Right hindlimb (tissue), 1 donor: ENCODE results near the gene GGCT.
A peak's percentile ranks its signal among the peaks of the same experiment; 100 is the strongest.
"Not testable (repeated sequence)": the region's sequence is repeated elsewhere in the genome, so short reads cannot be mapped to it uniquely, and the experiment has no call there.

ENCODE experiments used
- DNase-seq: peaks from one replicate; pipeline ENCODE4 v3.0.0-alpha.2; 2018

The GGCT gene

DNA sequence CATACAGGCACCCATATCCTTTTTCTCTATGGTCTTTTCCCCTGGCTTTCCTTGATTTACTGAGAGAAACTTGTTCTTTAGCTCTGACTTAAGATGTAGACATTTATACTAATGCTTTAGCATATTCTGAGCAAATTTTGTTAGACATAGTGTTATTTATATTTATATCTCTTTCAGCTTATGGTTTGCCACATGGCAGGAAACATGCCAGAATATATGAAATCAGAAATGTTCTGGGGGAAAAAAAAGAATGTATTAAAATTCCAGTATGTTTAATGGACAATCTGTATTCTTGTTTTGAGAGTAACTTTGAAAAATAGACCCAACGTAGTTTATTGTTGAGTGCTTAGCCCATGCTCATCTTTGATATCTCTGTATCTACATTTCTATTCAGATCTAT, 10.1 kb upstream of the GGCT start:
- no peak for DNase-seq

DNA sequence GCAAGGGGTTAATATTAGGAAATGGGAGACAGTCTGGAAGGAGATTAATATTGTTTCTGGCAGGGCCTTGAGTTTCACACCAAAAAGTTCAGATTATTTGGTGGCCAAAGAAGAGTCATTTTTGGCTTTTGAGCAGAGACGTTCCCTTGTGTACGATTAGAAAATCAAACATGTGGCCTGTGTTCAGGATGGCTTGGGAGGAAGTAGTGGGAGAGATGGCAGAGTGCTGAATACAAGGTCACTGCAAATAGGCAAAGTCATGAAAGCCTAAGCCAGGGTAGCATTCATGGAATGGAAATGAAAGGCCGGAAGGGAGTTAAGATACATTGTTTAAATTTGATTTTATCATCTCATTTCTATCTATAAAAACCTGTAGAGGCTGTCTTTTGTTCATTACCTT, 9.5 kb upstream of the GGCT start:
- DNase-seq = no peak

DNA sequence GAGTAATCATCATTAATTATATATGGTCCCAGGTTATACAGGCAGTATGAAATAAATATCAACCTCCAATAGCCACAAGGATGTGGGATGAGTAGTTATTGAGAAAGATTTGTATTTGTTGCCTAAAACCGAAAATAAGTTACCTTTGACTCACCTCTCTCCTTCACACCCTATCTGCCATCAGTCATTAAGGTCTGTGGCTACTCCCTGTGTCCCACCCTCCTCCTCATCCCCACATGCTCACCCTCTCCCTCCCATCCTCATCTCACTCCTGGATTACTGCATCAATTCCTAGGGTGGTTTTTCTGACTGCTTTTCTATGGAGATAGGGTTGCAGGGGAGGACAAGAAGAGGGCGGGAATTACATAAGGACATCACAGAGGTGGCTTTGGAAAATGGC, 9.1 kb upstream of the GGCT start:
- DNase-seq = no peak

DNA sequence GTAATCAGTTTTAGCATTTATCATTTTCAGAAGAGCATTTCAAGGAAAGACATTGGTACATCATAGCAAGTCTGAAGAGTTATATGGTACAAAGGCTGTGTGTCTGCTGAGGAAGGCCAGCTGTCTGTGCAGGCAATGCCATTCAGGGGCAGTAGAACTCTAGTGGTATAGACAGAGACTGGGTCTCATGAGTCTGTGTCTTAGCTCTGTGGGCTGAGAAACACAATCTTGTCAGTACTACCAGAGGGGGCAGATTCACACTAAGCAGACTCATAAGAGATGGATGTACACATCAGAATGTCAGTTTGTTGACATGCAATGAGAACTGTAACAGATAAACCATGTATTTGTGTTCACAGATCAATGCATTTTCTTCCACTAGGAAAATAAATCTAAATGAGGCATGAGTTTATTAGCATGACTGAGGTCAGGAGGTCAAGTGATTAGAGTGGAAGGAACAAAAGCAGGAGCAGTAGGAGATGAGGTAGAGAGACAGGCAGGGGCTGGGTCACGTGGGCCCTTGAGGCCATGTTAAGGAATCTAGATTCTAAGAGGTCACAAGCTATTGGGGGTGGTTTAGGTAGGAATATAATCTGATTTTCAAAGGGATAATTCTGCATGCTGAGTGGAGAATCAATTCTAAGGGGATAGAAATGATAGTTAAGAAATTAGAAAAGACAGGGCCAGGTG, 7.5 kb upstream of the GGCT start:
- DNase-seq = no peak

DNA sequence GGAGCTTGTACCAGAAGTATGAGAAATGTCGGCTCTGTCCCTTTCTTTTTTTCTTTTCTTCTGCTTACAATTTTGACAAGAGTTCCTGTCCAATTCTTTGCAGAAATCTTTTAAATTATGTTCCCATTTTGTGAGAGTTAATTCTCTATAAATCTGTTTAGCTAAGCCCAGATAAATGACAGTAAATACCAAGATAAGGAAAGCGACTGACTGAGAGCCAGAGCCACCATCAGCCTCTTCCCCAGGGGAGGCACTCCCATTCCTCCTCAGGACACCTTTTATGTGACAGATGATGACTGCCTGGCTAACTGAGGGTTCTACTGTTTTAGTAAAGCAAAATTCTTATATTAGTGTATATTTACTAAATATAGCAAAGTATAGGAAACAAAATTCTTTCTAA, 6.9 kb upstream of the GGCT start:
- no peak for DNase-seq

DNA sequence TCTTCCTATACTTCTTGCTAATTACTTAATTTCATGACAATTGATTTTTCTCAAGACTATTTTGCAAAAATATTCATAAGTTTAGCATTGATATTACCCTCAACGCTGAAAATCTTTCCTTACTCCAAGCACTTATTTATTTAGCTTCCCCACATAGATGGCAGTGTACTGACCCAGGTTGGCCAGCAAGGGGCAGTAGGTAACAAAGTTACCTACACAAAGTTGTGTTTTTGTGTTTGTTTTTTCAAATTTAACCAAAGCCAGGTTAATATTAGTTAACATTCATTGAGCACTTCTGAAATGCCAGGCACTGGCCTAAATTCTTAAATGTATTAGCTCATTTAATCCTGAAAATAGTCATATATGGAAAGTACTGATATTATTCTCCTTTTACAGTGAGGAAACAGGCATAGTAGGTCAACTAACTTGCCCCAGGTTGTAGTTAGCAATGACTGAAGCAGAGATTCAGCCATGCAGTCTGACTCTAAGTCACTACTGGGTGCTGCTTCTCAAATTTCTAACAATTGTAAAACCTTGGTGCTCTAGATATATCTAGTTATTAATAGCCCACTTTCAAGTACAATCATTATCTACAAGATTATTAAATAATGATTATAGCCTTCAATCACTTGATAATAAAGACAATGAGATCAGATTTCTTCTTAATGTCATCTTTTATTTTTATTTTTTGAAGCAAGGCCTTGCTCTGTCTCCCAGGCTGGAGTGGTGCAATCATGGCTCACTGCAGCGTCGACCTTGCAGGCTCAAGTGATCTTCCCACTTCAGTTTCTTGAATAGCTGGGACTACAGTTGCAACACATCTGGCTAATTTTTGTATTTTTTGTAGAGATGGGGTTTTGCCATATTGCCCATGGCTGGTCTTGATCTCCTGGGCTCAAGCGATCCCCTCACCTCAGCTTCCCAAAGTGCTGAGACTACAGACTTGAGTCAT, 5.8 kb upstream of the GGCT start:
- no peak for DNase-seq

DNA sequence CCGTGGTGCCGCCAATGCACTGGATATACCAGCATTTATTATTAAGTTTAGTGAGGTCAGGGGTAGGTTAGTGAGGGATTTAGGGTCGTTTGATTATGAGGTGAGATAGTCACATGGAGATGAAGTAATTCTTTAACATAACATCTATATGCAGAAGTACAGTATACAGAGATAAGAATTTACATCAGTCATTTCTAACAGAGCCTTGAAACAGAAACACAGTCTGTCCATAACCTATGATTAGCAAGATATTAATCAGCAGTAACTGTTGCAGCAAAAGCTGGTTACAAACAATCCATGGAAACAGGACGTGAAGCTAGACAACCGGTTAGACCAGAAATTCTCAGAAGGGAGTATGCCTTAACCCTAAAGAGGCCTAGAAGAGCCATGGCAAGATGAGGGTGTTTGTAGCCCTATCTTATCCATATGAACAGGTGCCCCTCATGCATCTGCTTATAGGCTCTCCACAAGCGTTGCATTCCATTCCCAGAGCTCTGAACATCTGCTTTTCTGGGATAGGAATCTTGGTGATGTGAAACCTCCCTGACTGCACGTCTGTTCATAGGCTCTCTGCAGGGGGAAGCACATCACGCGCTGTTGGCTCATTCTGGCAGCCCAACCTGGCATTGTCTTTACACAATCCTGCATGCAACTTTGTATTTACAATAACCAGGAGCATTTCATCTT, 4.7 kb upstream of the GGCT start:
- not testable (repeated sequence) for DNase-seq

DNA sequence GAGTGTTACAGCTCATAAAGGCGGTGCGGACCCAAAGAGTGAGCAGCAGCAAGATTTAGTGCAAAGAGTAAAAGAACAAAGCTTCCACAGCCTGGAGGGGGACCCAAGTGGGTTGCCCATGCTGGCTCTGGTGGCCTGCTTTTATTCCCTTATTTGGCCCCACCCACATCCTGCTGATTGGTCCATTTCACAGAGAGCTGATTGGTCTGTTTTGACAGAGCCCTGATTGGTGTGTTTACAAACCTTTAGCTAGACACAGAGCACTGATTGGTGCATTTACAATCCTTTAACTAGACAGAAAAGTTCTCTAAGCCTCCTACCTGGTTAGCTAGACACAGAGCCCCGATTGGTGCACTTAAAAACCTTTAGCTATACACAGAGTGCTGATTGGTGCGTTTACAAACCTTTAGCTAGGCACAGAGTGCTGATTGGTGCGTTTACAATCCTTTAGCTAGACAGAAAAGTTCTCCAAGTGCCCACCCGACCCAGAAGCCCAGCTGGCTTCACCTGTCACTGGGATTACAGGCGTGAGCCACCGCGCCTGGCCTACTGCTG, 2.8 kb upstream of the GGCT start:
- not testable (repeated sequence) for DNase-seq

DNA sequence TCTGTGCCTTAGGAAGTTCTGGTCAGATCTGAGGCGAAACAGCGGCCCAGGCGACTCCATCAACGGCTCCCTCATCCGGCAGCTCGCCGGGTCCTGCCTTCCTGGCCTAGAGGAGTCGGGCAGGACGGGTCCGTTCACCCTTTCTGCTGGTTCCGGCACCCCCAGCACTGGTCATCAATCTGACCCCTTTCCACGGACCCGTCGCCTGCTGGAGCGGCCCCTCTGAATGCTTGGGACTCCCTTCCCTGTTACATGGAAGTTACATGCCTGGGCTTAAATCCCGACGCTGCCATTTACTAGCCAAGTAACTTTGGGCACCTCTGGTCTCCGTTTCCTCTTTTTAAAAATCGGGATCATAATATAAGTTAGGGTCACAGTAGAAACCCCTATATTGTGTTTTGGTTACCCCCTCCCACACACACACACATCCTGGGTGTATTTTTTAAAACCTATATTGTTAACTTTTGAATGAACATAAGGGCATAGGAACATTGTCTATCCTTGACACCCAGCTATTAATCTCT, 607 bp upstream of the GGCT start:
- DNase-seq = no peak

DNA sequence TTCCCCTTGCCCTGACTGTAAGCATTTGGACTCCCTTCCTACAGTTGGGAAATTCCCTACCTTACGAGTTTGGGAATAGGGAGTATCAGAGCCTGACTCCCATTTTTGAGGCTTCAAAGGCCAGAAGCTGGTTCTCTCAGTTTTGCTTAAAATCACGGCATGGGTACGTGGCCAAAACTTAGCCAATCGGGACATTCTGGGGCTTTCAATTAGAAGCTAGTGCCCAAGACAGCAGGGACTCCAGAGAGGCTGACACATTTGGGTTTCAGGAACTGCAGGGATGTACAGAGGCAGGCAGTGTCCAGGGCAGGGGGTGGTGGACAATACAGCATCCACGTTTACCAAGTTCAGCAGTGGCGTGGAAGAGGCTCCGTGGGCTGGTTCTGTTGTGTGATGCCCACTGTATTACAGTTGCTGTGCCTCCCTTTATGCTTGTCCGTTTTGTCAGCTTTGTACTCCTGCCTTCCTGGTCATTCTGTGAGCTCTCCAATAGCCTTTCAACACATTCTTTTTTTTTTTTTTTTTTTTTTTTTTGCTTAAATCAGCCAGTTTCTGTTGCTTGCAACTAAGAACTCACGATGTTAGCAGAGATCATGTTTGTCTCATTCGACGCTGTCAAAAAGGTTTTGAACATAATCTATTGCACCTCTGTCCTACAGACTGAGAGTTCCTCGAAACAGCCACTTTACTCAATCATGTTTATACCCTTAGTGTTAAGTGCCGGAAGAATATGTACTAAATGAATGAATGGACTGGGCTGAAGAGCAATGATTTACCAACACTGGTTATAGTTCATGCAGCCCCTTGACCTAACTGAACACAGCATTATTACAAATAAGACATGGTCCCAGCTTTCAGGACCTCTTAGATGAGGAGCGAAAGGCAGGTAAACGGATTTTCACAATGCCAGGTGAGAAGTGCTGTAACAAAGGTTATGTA, 1.1 kb downstream of the GGCT start:
- no peak for DNase-seq

DNA sequence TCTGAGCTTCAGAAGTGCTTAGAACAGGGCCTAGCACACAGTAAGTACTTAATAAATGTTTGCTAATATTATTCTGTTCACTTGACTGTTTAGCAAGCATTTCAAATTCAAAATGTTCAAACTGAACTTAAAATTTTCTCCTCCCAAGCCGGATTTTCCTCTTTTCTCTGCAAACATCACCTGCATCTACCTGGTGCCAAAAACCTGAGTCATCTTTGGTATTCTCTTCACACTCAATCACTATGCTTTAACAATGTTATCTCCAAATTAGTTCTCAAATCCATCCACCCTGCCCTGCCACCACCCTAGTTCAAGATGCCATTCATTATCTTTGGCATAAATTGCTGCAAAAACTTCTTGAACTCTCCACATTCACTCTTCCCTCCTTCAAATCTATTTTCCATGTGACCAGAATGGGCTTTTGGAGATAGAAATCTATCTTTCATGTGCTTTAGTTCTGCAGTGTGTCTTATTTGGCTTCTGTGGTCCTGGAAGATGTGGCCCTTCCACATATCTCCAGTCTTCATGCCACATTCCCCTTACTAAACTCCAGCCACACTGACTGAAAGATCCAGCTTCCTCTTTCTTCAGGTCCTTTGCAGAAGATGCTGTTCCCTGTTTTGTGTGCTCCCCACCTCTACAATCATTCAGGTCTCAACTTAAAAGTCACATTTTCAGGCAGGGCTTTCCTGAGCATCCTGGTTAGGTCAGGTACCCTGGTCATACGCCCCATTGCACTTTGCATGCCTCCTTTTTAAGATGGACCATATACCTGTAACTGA, 2.0 kb downstream of the GGCT start:
- DNase-seq = no peak

DNA sequence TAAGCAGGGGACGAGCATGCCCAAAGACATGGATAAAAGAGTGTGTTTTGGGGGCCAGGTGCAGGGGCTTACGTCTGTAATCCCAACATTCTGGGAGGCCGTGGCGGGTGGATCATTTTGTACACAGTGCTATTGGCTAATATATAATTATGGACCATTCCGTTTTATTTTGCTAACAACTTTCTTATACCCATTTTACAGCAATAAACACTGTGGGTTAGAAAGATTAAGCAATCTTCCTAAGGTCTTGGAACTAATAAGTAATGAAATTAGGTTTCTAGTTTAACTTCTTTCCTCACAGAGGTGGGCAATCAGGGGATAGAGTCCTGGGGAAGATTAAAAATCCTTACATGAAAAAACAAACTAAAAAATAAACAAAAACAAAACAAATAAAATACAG, 3.4 kb downstream of the GGCT start:
- DNase-seq = no peak

DNA sequence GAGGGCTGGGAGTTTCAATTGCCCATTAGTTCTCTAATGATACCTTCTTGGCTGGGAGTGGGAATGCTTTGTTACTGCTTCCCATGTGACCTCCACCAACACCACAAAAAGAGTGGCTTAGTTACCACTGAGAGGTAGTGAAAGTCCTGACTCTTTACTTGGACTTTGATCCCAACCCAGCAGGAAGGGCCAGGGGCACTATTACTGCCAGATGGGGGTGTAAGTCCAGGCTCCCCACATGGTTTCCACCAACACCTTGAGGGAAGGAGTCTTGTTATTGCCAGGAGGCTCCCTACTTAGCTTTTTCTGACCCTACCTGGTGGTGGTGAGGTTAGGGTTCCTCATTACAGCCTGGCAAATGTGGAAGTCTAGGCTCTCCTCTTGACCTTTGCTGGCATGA, 11.4 kb downstream of the GGCT start:
- DNase-seq = no peak

DNA sequence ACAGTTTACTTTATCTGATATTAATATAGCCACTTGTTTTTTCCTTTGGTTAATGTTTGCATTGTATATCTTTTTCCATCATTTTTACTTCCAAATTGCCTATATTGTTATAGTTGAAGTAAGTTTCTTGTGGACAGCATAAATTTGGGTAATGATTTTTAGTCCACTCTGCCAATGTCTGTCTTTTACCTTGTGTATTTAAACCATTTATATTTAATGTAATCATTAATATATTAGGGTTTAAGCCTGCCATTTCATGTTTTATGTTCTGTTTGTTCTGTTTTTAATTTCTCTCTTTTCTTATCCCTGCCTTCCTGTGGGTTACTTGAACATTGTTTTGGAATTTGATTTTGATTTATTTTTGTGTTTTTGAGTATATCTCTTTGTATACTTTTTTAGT, 13.2 kb downstream of the GGCT start:
- DNase-seq = no peak

DNA sequence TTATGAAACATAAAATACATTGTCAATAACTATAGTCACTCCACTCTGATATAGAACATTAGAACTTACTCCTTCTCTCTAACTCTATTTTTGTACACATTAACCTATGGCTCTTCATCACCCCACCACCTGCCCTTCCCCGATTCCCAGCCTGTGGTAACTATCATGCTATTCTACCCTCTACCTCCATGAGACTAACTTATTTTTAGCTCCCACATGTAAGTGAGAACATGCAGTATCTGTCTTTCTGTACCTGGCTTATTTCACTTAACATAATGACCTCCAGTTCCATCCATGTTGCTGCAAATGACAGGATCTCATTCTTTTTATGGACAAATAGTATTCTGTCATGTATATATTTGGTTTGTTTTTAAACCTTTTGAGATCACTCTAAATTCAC, 17.3 kb downstream of the GGCT start:
- DNase-seq = no peak

DNA sequence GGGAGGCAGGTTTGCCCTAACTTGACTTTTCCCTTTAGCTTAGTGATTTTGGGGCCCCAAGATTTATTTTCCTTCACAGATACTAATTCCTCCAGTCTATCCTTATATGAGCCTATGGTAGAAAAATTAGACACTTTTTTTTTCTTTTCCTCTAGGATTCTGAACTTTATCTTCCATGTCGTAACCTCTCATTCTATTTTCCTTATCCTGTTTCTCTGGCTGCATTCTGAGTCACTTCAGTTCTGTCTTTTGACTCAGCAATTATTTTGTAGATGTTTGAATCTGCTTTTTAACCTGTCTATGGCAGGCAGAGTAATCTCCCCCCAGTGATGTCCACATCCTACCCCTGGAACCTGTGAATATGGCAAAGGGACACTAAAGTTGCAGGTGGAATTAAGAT, 19.0 kb downstream of the GGCT start:
- no peak for DNase-seq

DNA sequence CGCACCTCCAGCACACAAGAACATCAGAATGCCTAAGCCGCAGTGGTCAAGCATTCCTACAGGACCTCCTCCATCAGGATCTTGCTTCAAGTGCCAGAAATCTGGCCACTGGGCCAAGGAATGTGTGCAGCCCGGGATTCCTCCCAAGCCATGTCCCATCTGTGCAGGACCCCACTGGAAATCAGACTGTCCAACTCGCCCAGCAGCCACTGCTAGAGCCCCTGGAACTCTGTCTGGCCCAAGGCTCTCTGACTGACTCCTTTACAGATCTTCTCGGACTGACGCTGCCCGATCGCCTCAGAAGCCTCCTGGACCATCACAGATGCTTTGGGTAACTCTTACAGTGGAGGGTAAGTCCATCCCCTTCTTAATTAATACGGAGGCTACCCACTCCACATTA, 23.2 kb downstream of the GGCT start:
- DNase-seq = not testable (repeated sequence)

DNA sequence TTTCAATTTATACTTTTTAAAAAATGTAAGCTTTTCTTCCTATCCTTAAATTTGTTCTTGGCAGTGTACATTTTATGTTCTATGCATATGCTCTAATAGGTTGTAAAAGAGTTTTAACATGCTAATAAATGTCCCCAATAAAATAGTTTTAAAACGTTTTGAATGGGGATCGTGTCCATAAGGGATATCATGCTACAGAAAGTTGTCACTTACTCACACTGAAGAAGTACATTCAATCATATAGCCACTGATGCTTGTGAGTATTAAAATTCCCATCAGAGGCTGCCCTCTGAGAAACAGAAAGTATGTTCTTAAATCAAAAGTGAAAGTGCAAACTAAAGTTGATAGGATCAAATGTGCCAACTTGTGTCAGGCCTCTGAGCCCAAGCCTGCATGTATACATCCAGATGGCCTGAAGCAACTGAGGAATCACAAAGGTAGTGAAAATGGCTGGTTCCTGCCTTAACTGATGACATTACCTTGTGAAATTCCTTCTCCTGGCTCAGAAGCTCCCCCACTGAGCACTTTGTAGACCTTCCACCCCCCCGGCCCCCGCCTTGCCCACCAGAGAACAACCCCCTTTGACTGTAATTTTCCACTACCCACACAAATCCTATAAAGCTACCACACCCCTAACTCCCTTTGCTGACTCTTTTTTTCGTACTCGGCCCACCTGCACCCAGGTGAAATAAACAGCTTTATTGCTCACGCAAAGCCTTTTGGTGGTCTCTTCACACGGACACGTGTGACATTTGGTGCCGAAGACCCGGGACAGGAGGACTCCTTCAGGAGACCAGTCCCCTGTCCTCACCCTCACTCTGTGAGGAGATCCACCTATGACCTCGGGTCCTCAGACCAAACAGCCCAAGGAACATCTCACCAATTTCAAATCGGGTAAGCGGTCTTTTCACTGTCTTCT, 25.2 kb downstream of the GGCT start:
- DNase-seq = no peak

DNA sequence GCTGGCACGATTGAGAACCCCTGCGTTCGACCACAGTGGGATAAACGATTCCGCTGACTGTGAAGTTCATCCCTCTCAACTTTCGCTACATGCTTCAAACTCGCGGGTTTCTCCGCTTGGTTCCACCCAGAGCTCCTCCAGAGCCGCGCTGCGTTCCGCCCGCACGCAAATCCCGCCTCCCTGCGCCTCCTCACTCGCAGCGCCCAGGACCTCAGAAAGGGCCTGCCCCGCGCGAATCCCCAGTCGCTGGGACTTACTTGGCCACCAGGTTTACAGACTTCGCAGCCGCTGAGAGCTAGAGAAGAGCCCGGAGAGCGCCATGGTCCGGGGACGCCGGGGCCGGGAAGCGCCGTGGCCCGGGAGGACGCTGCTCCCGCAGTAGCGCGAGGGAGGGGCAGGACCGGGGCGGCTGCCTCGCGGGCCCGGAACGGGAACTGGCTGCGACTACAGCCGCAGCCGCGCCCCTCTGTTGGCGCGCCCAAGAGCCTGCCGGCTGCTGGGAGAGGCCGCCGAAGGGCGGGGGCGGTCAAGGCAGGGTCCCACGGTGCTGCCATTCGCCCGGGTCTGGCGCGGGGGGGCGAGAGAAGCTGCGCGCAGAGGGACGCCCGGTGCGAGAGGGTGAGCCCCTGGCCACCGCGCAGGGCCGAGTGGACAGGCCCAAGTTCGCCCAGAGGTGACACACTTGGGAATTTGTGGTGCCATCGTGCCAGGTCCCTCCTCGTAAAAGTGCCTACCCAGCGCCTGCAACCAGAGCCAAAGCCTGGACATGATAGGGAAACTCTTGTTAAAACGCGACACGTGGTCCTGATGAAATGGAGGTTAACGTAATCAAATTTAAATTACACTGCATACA, 26.1 kb downstream of the GGCT start, which contains the start of gene NOD1:
NOD1 (minus strand) TSS at position 436 of the 853 bp plus-strand sequence. CDS start 21,863 bp downstream, outside the sequence.
- peak; percentile 87 for DNase-seq
